ENCODE measurements around the gene IDI2. TPM values are rescaled to one million over a fixed set of nuclear protein-coding genes. Genes with fewer than 3 reads are reported as not detected.

IDI2 gene
- total and polyA plus RNA-seq, 2 of the 13 experiments (the other 11 are each of a cell fraction or from before 2014, with no cell fraction given) = not detected

- TF ChIP-seq, protein P1, sequence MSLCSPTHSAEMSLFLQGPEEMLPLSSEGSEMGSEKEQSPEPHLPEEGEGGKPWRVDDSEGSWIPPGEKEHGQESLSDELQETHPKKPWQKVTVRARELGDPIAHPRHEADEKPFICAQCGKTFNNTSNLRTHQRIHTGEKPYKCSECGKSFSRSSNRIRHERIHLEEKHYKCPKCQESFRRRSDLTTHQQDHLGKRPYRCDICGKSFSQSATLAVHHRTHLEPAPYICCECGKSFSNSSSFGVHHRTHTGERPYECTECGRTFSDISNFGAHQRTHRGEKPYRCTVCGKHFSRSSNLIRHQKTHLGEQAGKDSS (CRISPR knock-in tag; IDR thresholded peaks at IDR 0.05; ENCODE audit: borderline replicate concordance, low read depth) = peak; percentile 82; the same call in 1 of the 2 replicates
- TF ChIP-seq ESRRA (CRISPR knock-in tag; IDR thresholded peaks at IDR 0.05; ENCODE audit: low read depth) (peak; percentile 69; the same call in 1 of the 2 replicates), TBP (CRISPR knock-in tag; IDR thresholded peaks at IDR 0.05) (0 out of 2 replicates have a peak, but pooled peaks have one; percentile 77), CEBPB (IDR thresholded peaks at IDR 0.05; ENCODE audit: borderline replicate concordance, low read depth, low read length) (no peak), ETV5 (CRISPR knock-in tag; IDR thresholded peaks at IDR 0.05; ENCODE audit: borderline replicate concordance) (peak; percentile 68), MBNL3 (CRISPR knock-in tag; conservative IDR thresholded peaks at IDR 0.05) (no peak), SP2 (CRISPR knock-in tag; IDR thresholded peaks at IDR 0.05) (peak; percentile 90), ZFX (CRISPR knock-in tag; IDR thresholded peaks at IDR 0.05; ENCODE audit: low read depth) (peak; percentile 82), MYC (CRISPR knock-in tag; IDR thresholded peaks at IDR 0.05; ENCODE audit: borderline replicate concordance) (peak; percentile 96), ZFP41 (CRISPR knock-in tag; IDR thresholded peaks at IDR 0.05; ENCODE audit: borderline replicate concordance) (no peak), KDM5A (IDR thresholded peaks at IDR 0.05; ENCODE audit: borderline replicate concordance, low read length) (no peak; the same call in 1 of the 2 replicates), HMG20A (CRISPR knock-in tag; IDR thresholded peaks at IDR 0.05; ENCODE audit: borderline replicate concordance) (no peak), SYNCRIP (IDR thresholded peaks at IDR 0.05; ENCODE audit: insufficient read depth, low read depth, low read length) (no peak), TFE3 (CRISPR knock-in tag; IDR thresholded peaks at IDR 0.05) (no peak), ZNF652 (CRISPR knock-in tag; IDR thresholded peaks at IDR 0.05; ENCODE audit: borderline replicate concordance, low read depth) (no peak), CAMTA2 (CRISPR knock-in tag; IDR thresholded peaks at IDR 0.05; ENCODE audit: borderline replicate concordance) (no peak), CHCHD3 (CRISPR knock-in tag; IDR thresholded peaks at IDR 0.05) (no peak)
- TF ChIP-seq, protein P2, sequence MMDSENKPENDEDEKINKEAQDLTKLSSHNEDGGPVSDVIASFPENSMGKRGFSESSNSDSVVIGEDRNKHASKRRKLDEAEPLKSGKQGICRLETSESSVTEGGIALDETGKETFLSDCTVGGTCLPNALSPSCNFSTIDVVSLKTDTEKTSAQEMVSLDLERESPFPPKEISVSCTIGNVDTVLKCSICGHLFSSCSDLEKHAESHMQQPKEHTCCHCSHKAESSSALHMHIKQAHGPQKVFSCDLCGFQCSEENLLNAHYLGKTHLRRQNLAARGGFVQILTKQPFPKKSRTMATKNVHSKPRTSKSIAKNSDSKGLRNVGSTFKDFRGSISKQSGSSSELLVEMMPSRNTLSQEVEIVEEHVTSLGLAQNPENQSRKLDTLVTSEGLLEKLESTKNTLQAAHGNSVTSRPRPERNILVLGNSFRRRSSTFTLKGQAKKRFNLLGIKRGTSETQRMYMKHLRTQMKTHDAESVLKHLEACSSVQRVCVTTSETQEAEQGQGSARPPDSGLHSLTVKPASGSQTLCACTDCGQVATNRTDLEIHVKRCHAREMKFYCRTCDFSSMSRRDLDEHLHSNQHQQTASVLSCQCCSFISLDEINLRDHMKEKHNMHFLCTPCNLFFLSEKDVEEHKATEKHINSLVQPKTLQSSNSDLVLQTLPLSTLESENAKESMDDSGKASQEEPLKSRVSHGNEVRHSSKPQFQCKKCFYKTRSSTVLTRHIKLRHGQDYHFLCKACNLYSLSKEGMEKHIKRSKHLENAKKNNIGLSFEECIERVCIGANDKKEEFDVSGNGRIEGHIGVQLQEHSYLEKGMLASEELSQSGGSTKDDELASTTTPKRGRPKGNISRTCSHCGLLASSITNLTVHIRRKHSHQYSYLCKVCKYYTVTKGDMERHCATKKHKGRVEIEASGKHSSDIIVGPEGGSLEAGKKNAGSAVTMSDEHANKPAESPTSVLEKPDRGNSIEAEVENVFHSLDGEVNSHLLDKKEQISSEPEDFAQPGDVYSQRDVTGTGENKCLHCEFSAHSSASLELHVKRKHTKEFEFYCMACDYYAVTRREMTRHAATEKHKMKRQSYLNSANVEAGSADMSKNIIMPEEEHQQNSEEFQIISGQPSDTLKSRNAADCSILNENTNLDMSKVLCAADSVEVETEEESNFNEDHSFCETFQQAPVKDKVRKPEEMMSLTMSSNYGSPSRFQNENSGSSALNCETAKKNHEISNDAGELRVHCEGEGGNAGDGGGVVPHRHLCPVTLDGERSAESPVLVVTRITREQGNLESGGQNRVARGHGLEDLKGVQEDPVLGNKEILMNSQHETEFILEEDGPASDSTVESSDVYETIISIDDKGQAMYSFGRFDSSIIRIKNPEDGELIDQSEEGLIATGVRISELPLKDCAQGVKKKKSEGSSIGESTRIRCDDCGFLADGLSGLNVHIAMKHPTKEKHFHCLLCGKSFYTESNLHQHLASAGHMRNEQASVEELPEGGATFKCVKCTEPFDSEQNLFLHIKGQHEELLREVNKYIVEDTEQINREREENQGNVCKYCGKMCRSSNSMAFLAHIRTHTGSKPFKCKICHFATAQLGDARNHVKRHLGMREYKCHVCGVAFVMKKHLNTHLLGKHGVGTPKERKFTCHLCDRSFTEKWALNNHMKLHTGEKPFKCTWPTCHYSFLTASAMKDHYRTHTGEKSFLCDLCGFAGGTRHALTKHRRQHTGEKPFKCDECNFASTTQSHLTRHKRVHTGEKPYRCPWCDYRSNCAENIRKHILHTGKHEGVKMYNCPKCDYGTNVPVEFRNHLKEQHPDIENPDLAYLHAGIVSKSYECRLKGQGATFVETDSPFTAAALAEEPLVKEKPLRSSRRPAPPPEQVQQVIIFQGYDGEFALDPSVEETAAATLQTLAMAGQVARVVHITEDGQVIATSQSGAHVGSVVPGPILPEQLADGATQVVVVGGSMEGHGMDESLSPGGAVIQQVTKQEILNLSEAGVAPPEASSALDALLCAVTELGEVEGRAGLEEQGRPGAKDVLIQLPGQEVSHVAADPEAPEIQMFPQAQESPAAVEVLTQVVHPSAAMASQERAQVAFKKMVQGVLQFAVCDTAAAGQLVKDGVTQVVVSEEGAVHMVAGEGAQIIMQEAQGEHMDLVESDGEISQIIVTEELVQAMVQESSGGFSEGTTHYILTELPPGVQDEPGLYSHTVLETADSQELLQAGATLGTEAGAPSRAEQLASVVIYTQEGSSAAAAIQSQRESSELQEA (CRISPR knock-in tag; IDR thresholded peaks at IDR 0.05; ENCODE audit: not compliant biosample characterization) = peak; percentile 90
Observed at GRCh38 chr10:987870-988666, 37.6 kb downstream of the IDI2 start, which contains the start of gene GTPBP4 (continued).
